ENCODE data around the gene ICE1.

GRCh38 chr5:5454391-5454790 is 31.9 kb downstream of the ICE1 start:
- TF ChIP-seq CTCF (IDR thresholded peaks at IDR 0.05) = no peak
- TF ChIP-seq POLR2A (IDR thresholded peaks at IDR 0.05) = no peak
- no peak for TF ChIP-seq POLR2AphosphoS5 (IDR thresholded peaks at IDR 0.05)
- no peak for TF ChIP-seq EP300 (IDR thresholded peaks at IDR 0.05; ENCODE audit: low read depth)

All from transverse colon (tissue), 4 donors.